PFSK-1 (cell line): Measurements from ENCODE around the gene MYO1F.

Experiments used
- FOXP2 ChIP-seq: optimal IDR thresholded peaks from 2 replicates; pipeline ENCODE3; 2011; ENCODE audit warnings: borderline replicate concordance, control low read depth, inconsistent platforms; ENCODE audit not compliant: insufficient read depth; ENCODE audit errors: extremely low read length, extremely low read depth
- POLR2AphosphoS5 ChIP-seq: IDR thresholded peaks from 2 replicates; pipeline ENCODE4 v1.6.1; 2012; ENCODE audit warnings: low read depth, mild to moderate bottlenecking, control low read depth, low read length, moderate library complexity
- SIN3A ChIP-seq: IDR thresholded peaks from 2 replicates; pipeline ENCODE4 v1.6.1; 2012; ENCODE audit warnings: mild to moderate bottlenecking, low read length, moderate library complexity, borderline replicate concordance; ENCODE audit not compliant: insufficient read depth
- TAF1 ChIP-seq: IDR thresholded peaks from 2 replicates; pipeline ENCODE4 v1.6.1; 2012; ENCODE audit warnings: low read length, control low read depth, borderline replicate concordance; ENCODE audit not compliant: insufficient read depth
- TF ChIP-seq, protein P1 (sequence below), 2 experiments: IDR thresholded peaks; 2 replicates each; pipeline versions ENCODE4 v1.6.1 to v1.8.0; 2011 to 2012; ENCODE audit warnings: low read depth in 2 of 2, low read length in 2 of 2, control low read depth in 1 of 2, inconsistent platforms in 1 of 2, mild to moderate bottlenecking in 1 of 2, moderate library complexity in 1 of 2; ENCODE audit not compliant: insufficient read depth in 1 of 2

Gene MYO1F

DNA sequence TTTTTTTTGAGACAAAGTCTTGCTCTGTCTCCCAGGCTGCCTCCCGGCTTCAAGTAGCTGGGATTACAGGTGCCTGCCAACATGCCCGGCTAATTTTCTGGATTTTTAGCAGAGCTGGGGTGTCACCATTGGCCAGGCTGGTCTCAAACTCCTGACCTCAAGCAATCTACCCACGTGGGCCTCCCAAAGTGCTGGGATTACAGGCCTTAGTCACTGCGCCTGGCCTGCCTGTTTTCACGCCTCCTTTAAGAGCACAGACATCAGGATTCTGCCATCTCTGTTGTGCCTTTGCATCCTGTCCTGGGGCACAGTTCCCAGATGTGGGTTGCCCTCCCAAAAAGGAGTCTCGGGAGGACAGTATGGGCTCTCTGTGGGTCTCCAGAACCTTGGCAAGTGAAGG lies 72.3 kb downstream of the MYO1F start:
- TF ChIP-seq SIN3A (no peak), FOXP2 (no peak), POLR2AphosphoS5 (no peak), TAF1 (no peak)
- TF ChIP-seq, protein P1, sequence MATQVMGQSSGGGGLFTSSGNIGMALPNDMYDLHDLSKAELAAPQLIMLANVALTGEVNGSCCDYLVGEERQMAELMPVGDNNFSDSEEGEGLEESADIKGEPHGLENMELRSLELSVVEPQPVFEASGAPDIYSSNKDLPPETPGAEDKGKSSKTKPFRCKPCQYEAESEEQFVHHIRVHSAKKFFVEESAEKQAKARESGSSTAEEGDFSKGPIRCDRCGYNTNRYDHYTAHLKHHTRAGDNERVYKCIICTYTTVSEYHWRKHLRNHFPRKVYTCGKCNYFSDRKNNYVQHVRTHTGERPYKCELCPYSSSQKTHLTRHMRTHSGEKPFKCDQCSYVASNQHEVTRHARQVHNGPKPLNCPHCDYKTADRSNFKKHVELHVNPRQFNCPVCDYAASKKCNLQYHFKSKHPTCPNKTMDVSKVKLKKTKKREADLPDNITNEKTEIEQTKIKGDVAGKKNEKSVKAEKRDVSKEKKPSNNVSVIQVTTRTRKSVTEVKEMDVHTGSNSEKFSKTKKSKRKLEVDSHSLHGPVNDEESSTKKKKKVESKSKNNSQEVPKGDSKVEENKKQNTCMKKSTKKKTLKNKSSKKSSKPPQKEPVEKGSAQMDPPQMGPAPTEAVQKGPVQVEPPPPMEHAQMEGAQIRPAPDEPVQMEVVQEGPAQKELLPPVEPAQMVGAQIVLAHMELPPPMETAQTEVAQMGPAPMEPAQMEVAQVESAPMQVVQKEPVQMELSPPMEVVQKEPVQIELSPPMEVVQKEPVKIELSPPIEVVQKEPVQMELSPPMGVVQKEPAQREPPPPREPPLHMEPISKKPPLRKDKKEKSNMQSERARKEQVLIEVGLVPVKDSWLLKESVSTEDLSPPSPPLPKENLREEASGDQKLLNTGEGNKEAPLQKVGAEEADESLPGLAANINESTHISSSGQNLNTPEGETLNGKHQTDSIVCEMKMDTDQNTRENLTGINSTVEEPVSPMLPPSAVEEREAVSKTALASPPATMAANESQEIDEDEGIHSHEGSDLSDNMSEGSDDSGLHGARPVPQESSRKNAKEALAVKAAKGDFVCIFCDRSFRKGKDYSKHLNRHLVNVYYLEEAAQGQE (IDR thresholded peaks at IDR 0.05; ENCODE audit: insufficient read depth in 1 of 2, low read depth in 2 of 2, low read length in 2 of 2) = no peak

DNA sequence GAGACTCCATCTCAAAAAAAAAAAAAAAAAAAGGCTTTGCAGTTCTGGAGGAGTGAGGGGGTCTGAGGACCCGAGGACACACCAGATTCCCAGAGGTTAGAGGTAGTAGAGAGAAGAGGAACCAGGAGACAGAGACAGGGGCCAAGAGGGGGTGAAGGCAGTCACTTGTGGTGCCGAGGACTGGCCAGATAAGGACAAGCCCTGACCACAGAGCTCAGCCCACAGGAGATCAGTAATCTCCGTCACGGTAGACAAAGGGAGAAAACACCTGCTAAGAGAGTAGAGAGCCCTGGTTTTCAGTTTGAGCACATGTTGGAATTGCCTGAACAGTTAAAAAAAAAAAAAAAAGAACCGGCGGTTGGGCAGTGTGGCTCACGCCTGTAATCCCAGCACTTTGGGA lies 73.1 kb downstream of the MYO1F start:
- TF ChIP-seq POLR2AphosphoS5 (no peak), FOXP2 (no peak), SIN3A (no peak)
- TF ChIP-seq, protein P1 (IDR thresholded peaks at IDR 0.05; ENCODE audit: insufficient read depth in 1 of 2, low read depth in 2 of 2, low read length in 2 of 2) = no peak

DNA sequence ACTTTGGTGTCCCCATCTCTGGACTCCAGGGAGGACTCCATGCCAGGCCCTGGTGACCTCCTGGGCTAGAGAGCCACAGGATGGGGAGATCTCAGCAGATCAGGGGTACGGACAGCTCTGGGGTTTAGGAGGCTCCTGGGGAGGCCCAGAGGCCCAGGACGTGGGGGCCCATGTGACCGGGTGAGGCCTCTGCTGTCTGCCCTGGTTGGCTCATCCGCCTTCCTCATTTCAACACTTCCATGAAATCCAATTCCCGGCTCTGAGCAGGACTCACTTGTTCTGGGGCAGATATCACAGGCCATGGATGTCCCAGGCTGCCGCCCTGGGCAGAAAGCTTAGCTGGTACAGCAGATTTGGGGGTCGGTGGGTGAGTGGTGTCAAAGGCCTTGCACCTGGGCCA lies 73.7 kb downstream of the MYO1F start:
- TF ChIP-seq SIN3A (no peak), POLR2AphosphoS5 (no peak), TAF1 (no peak), FOXP2 (no peak)
- TF ChIP-seq, protein P1 (IDR thresholded peaks at IDR 0.05; ENCODE audit: insufficient read depth in 1 of 2, low read depth in 2 of 2, low read length in 2 of 2) = no peak

DNA sequence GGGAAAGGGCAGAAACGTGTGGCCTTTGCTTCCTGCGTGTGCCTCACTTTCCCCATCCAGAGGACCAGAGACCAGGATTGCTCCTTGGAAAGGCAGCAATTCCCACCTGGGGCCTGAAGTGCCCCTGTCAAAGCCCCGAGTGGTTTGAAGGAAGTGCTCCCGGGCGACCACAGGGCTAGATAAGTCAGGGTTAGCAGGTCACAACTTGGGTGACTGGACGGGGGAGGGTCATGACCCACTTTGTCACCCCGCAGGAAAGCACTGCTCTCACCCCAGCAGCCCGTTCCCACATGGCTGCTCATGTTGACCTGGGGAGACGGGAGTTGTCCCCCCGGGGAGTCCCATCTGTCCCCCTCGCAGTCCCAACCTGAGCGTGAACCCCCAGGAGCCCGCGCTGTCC lies 75.3 kb downstream of the MYO1F start:
- TF ChIP-seq TAF1 = no peak
- no peak for TF ChIP-seq POLR2AphosphoS5
- no peak for TF ChIP-seq SIN3A
- TF ChIP-seq, protein P1 (IDR thresholded peaks at IDR 0.05; ENCODE audit: insufficient read depth in 1 of 2, low read depth in 2 of 2, low read length in 2 of 2) = no peak
- TF ChIP-seq FOXP2 = no peak

DNA sequence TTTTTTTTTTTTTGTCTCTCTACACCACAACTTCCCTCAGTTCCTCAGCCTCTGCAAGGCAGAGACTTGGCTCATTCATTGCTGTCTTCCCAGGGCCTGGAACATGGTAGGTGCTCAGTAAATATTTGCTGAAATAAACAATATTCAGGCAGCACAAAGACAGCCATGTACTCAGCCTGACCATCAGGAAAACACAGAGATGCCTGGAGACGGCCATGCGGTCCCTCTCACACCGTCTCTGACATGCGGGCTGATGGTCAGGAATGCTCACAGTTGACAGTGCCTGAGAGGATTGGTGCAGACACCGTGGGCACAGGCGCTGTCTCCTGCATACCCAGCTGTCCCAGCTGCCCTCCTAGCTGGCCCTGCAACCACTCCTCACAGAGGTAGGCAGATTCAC lies 75.7 kb downstream of the MYO1F start:
- TF ChIP-seq SIN3A = no peak

DNA sequence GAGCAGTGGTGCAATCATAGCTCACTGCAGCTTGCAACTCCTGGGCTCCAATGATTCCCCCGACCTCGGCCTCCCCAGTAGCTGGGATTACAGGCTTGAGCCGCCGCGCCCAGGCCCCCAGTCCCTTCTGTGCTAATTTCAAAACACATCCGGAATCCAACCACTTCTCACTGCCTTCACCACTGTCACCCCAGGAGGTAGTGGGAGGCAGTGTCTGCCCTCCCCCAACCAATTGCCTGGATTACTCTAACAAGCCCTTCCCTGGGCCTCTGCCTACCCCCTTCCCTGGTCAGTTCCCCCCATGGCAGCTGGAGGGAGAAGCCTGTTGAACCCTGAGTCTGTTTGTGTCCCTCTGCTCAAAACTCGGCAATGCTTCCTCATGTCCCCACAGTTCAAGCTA lies 77.1 kb downstream of the MYO1F start:
- TF ChIP-seq SIN3A (no peak), FOXP2 (no peak), TAF1 (no peak), POLR2AphosphoS5 (no peak)
- TF ChIP-seq, protein P1 (IDR thresholded peaks at IDR 0.05; ENCODE audit: insufficient read depth in 1 of 2, low read depth in 2 of 2, low read length in 2 of 2) = no peak
